K562 (cell line): Measurements from ENCODE around the gene RBM19. TPM values are rescaled to one million over a fixed set of nuclear protein-coding genes. Genes with fewer than 3 reads are reported as not detected.
A peak's percentile ranks its signal among the peaks of the same experiment; 100 is the strongest.

Source experiments
- BRF1 ChIP-seq: IDR thresholded peaks from 3 replicates; pipeline ENCODE4 v1.6.1; 2011; ENCODE audit warnings: borderline replicate concordance, mild to moderate bottlenecking; ENCODE audit not compliant: insufficient read length; ENCODE audit errors: extremely low read depth
- ETV6 ChIP-seq, 3 experiments: fragments of 150-350 bp in 1 of 3; sonication (generic) in 1 of 3; formaldehyde crosslinking in 1 of 3; IDR thresholded peaks; 2 replicates each; pipeline versions ENCODE4 v1.6.1 to v1.8.0; 2014 to 2022; ENCODE audit warnings: borderline replicate concordance in 2 of 3, low read depth in 2 of 3, antibody characterized with exemption in 1 of 3, low read length in 1 of 3, mild to moderate bottlenecking in 1 of 3, missing genetic modification reagents in 1 of 3
- GABPB1 ChIP-seq: sonication (generic); formaldehyde crosslinking; IDR thresholded peaks from 2 replicates; pipeline ENCODE4 v1.8.0; 2022; ENCODE audit warnings: mild to moderate bottlenecking, missing genetic modification reagents
- HDAC1 ChIP-seq, 2 experiments: fragments of 450-650 bp; IDR thresholded peaks; 2 replicates each; pipeline ENCODE4 v1.6.1; 2016 to 2017; ENCODE audit warnings: inconsistent platforms in 1 of 2, mild to moderate bottlenecking in 1 of 2, moderate library complexity in 1 of 2
- MCM3 ChIP-seq: fragments of 450-650 bp; IDR thresholded peaks from 2 replicates; pipeline ENCODE4 v1.6.1; 2016
- SMAD1 ChIP-seq: fragments of 150-350 bp; IDR thresholded peaks from 2 replicates; pipeline ENCODE4 v1.6.1; 2014; ENCODE audit warnings: low read length, low read depth; ENCODE audit not compliant: partially characterized antibody
- TAF7 ChIP-seq: fragments of 450-650 bp; IDR thresholded peaks from 2 replicates; pipeline ENCODE4 v1.6.1; 2016; ENCODE audit warnings: missing genetic modification characterization, missing compliant biosample characterization
- ZKSCAN3 ChIP-seq: fragments of 250-450 bp; sonication (Bioruptor Pico); IDR thresholded peaks from 2 replicates; pipeline ENCODE4 v1.4.0; 2020
- ZNF217 ChIP-seq: sonication (generic); formaldehyde crosslinking; IDR thresholded peaks from 2 replicates; pipeline ENCODE4 v1.8.0; 2022; ENCODE audit warnings: mild to moderate bottlenecking, missing genetic modification reagents
- ZNF232 ChIP-seq: sonication (generic); formaldehyde crosslinking; IDR thresholded peaks from 2 replicates; pipeline ENCODE4 v1.8.0; 2022; ENCODE audit warnings: mild to moderate bottlenecking, missing genetic modification reagents
- ZNF408 ChIP-seq: fragments of 250-450 bp; sonication (Bioruptor Pico); IDR thresholded peaks from 2 replicates; pipeline ENCODE4 v1.4.0; 2020; ENCODE audit warnings: low read depth, mild to moderate bottlenecking, moderate library complexity
- ZNF507 ChIP-seq: conservative IDR thresholded peaks from 2 replicates; pipeline ENCODE4 v1.6.1; 2017; ENCODE audit warnings: missing genetic modification characterization, missing compliant biosample characterization
- ZNF57 ChIP-seq: fragments of 450-650 bp; formaldehyde crosslinking; IDR thresholded peaks from 2 replicates; pipeline ENCODE4 v1.4.0; 2020; ENCODE audit warnings: mild to moderate bottlenecking, moderate library complexity
- ZNF699 ChIP-seq: fragments of 250-450 bp; sonication (Bioruptor Pico); IDR thresholded peaks from 2 replicates; pipeline ENCODE4 v1.8.0; 2021; ENCODE audit warnings: mild to moderate bottlenecking, moderate library complexity; ENCODE audit not compliant: insufficient replicate concordance
- polyA plus RNA-seq, 8 experiments: library from polyadenylated mRNA; depleted of rRNA in 4 of 8; stranded (reverse) in 5 of 8; unstranded in 3 of 8; fragments of >200 nt; fragmentation: Nextera tagmentation in 2 of 8; fragmentation: Illumina TruSeq in 1 of 8; extraction: Ambion mirVana in 2 of 8; extraction: Trizol in 1 of 8; gene quantifications; 2 replicates each; pipeline versions ENCODE4 v1.2.1 to v1.2.3, GENCODE V29; 2011 to 2014; ENCODE audit warnings: inconsistent platforms in 1 of 8, missing spikeins in 1 of 8
- total RNA-seq, 7 experiments: library from RNA; depleted of rRNA in 6 of 7; stranded (reverse); fragments of >200 nt in 6 of 7; fragmentation: Illumina TruSeq in 2 of 7; extraction: Trizol in 2 of 7; gene quantifications; 2 replicates each; pipeline versions ENCODE4 v1.2.1 to v1.2.3, GENCODE V29; 2011 to 2021; ENCODE audit warnings: low replicate concordance in 1 of 7
- TF ChIP-seq, protein P1 (sequence below), 2 experiments: fragments of 150-350 bp in 1 of 2; IDR thresholded peaks; 2 replicates each; pipeline ENCODE4 v1.6.1; 2012 to 2016; ENCODE audit warnings: low read depth in 2 of 2, low read length in 2 of 2, mild to moderate bottlenecking in 1 of 2, moderate library complexity in 1 of 2
- TF ChIP-seq, protein P2 (sequence below), 2 experiments: IDR thresholded peaks; 2 replicates each; pipeline ENCODE4 v1.6.1; 2011; ENCODE audit warnings: borderline replicate concordance in 1 of 2, control low read depth in 1 of 2, low read depth in 1 of 2, low read length in 1 of 2, mild to moderate bottlenecking in 1 of 2, mixed read lengths in 1 of 2, moderate library complexity in 1 of 2; ENCODE audit not compliant: insufficient read depth in 1 of 2, insufficient read length in 1 of 2, poor library complexity in 1 of 2, severe bottlenecking in 1 of 2; ENCODE audit errors: extremely low read depth in 1 of 2
- TF ChIP-seq, protein P3 (sequence below): IDR thresholded peaks from 2 replicates; pipeline ENCODE4 v1.6.1; 2011; ENCODE audit warnings: borderline replicate concordance, low read depth, mild to moderate bottlenecking, moderate library complexity, low read length; ENCODE audit not compliant: insufficient read depth, poor library complexity, severe bottlenecking

The RBM19 gene
- total and polyA plus RNA-seq, 9 of the 15 experiments (the other 6 are each of a cell fraction or from before 2014, with no cell fraction given): 16.0 to 58.4 (median 37.9) TPM

- TF ChIP-seq, protein P1, sequence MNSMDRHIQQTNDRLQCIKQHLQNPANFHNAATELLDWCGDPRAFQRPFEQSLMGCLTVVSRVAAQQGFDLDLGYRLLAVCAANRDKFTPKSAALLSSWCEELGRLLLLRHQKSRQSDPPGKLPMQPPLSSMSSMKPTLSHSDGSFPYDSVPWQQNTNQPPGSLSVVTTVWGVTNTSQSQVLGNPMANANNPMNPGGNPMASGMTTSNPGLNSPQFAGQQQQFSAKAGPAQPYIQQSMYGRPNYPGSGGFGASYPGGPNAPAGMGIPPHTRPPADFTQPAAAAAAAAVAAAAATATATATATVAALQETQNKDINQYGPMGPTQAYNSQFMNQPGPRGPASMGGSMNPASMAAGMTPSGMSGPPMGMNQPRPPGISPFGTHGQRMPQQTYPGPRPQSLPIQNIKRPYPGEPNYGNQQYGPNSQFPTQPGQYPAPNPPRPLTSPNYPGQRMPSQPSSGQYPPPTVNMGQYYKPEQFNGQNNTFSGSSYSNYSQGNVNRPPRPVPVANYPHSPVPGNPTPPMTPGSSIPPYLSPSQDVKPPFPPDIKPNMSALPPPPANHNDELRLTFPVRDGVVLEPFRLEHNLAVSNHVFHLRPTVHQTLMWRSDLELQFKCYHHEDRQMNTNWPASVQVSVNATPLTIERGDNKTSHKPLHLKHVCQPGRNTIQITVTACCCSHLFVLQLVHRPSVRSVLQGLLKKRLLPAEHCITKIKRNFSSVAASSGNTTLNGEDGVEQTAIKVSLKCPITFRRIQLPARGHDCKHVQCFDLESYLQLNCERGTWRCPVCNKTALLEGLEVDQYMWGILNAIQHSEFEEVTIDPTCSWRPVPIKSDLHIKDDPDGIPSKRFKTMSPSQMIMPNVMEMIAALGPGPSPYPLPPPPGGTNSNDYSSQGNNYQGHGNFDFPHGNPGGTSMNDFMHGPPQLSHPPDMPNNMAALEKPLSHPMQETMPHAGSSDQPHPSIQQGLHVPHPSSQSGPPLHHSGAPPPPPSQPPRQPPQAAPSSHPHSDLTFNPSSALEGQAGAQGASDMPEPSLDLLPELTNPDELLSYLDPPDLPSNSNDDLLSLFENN (IDR thresholded peaks at IDR 0.05; ENCODE audit: low read depth in 2 of 2, low read length in 2 of 2): no peak
- TF ChIP-seq, protein P2, sequence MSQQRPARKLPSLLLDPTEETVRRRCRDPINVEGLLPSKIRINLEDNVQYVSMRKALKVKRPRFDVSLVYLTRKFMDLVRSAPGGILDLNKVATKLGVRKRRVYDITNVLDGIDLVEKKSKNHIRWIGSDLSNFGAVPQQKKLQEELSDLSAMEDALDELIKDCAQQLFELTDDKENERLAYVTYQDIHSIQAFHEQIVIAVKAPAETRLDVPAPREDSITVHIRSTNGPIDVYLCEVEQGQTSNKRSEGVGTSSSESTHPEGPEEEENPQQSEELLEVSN (IDR thresholded peaks at IDR 0.05; ENCODE audit: borderline replicate concordance in 1 of 2, extremely low read depth in 1 of 2, insufficient read depth in 1 of 2, insufficient read length in 1 of 2, low read depth in 1 of 2, low read length in 1 of 2, poor library complexity in 1 of 2, severe bottlenecking in 1 of 2): peak; percentile 35 to 85
- no peak for TF ChIP-seq ZNF507 (tag)
- no peak for TF ChIP-seq BRF1
- TF ChIP-seq HDAC1 (IDR thresholded peaks at IDR 0.05): peak; percentile 98 to 100
- TF ChIP-seq GABPB1 (CRISPR knock-in tag): peak; percentile 81
- TF ChIP-seq ZNF699 (CRISPR knock-in tag): no peak
- TF ChIP-seq ETV6 (IDR thresholded peaks at IDR 0.05; ENCODE audit: borderline replicate concordance in 1 of 2, low read depth in 2 of 2, low read length in 1 of 2): no peak
- TF ChIP-seq ETV6 (CRISPR knock-in tag; IDR thresholded peaks at IDR 0.05; ENCODE audit: borderline replicate concordance): no peak
- TF ChIP-seq, protein P3, sequence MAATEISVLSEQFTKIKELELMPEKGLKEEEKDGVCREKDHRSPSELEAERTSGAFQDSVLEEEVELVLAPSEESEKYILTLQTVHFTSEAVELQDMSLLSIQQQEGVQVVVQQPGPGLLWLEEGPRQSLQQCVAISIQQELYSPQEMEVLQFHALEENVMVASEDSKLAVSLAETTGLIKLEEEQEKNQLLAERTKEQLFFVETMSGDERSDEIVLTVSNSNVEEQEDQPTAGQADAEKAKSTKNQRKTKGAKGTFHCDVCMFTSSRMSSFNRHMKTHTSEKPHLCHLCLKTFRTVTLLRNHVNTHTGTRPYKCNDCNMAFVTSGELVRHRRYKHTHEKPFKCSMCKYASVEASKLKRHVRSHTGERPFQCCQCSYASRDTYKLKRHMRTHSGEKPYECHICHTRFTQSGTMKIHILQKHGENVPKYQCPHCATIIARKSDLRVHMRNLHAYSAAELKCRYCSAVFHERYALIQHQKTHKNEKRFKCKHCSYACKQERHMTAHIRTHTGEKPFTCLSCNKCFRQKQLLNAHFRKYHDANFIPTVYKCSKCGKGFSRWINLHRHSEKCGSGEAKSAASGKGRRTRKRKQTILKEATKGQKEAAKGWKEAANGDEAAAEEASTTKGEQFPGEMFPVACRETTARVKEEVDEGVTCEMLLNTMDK: peak; percentile 90
- no peak for TF ChIP-seq ZNF232 (CRISPR knock-in tag)
- peak; percentile 35 for TF ChIP-seq SMAD1
- TF ChIP-seq TAF7 (tag): 0 out of 2 replicates have a peak, but pooled peaks have one; percentile 18
- no peak for TF ChIP-seq ZNF408 (CRISPR knock-in tag)
- no peak for TF ChIP-seq MCM3
- no peak for TF ChIP-seq ZNF57 (CRISPR knock-in tag)
- TF ChIP-seq ZNF217: no peak
- no peak for TF ChIP-seq ZKSCAN3 (CRISPR knock-in tag)
Measured at GRCh38 chr12:113965951-113966797, at the start of gene RBM19 (continued).
